HG03025 (cell line): ENCODE results near the gene VCPKMT.
A peak's percentile ranks its signal among the peaks of the same experiment; 100 is the strongest.

ENCODE experiments used
- ATAC-seq: cut with Tn5 transposase; IDR thresholded peaks from one replicate; pipeline ENCODE4 v1.9.1; 2021; ENCODE audit warnings: mild to moderate bottlenecking, moderate library complexity; ENCODE audit not compliant: unreplicated experiment, low FRiP score

The VCPKMT gene

GRCh38 chr14:50068496-50068895 lies 47.9 kb downstream of the VCPKMT start:
- no peak for ATAC-seq

GRCh38 chr14:50067723-50068495 lies 48.5 kb downstream of the VCPKMT start:
- ATAC-seq = no peak

- no peak for ATAC-seq
Measured at GRCh38 chr14:50065583-50065982, 50.8 kb downstream of the VCPKMT start.

- peak; percentile 47 for ATAC-seq
Measured at GRCh38 chr14:50064993-50065392, 51.4 kb downstream of the VCPKMT start.

GRCh38 chr14:50063876-50064420 lies 52.4 kb downstream of the VCPKMT start:
- ATAC-seq = no peak

GRCh38 chr14:50062438-50063085 lies 53.8 kb downstream of the VCPKMT start:
- ATAC-seq = no peak

- ATAC-seq = peak; percentile 49
Measured at GRCh38 chr14:50061664-50062437, 54.5 kb downstream of the VCPKMT start.

- ATAC-seq = no peak
Measured at GRCh38 chr14:50060871-50061663, 55.3 kb downstream of the VCPKMT start.

GRCh38 chr14:50059763-50060616 lies 56.4 kb downstream of the VCPKMT start:
- no peak for ATAC-seq
